Retinal pigment epithelial cell (primary cell): Measurements from ENCODE around the gene TMEM63B.

Source experiments
- DNase-seq: peaks from one replicate; pipeline ENCODE4 v3.0.0-alpha.2; 2010; ENCODE audit warnings: low read depth
- H3K4me3 ChIP-seq: 2 replicates; pipeline ENCODE4 v1.5.1; 2011; ENCODE audit warnings: mild to moderate bottlenecking, low read length, control low read depth, moderate library complexity
- CTCF ChIP-seq: conservative IDR thresholded peaks from 2 replicates; pipeline ENCODE4 v1.5.1; 2011; ENCODE audit warnings: low read depth, low read length, control low read depth, inconsistent platforms

Gene TMEM63B

DNA sequence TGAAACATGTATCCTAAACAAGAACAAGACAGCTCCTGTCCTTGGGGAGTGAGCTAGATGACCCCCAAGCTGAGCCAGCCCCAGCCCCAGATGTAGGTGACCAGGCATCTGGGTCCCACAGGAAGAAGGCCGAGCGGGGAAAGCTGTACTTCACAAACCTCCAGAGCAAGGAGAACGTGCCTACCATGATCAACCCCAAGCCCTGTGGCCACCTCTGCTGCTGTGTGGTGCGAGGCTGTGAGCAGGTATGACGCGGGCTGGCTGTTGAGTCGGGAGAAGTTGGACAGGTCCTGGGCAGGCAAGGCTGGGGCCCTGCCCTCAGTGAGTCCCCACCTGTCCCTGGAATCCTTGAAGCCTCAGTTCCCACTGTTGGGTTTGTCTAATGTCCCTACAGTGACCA, 19.9 kb downstream of the TMEM63B start:
- DNase-seq = no peak
- no peak for TF ChIP-seq CTCF
- H3K4me3 ChIP-seq = no peak overlapping the region

DNA sequence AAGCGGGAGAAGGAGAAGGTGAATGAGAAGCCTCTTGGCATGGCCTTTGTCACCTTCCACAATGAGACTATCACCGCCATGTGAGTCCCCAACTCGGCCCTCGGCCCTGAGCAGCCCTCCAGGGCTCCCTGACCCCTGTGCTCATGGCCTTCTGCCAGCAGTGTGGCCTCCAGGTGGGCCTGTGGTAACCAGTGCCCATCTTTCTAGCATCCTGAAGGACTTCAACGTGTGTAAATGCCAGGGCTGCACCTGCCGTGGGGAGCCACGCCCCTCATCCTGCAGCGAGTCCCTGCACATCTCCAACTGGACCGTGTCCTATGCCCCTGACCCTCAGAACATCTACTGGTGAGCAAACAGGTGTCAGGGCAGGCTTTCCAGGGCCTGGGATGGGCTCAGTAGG, 21.0 kb downstream of the TMEM63B start:
- TF ChIP-seq CTCF = no peak
- no peak overlapping the region for H3K4me3 ChIP-seq
- DNase-seq = no peak

DNA sequence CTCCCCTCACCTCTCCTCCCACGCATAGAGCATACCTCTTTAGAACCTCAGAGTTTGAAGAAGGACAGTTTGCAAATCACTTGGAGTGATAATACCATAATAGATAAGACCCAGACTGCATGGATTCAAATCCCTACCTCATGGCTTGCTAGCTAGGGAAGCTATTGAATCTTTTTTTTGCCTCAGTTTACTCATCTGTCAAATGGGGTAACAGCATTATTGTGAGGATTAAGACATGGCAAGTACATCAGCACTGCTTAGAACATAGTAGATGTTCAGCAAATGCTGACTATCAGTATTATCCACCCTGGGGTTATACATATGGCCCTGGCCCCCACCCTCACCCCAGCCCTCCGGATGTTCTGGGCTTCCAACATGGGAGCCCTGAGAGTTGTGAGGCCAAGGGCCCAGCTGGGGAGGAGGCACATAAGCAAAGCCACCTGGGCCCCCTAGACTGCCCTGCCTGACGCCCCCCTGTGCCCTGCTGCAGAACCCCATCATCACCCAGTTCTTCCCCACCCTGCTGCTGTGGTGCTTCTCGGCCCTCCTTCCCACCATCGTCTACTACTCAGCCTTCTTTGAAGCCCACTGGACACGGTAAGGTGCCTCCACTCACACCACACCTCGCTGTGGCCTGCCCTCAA, 22.1 kb downstream of the TMEM63B start:
- TF ChIP-seq CTCF = no peak
- DNase-seq = no peak
- H3K4me3 ChIP-seq = no peak overlapping the region

GRCh38 chr6:44150317-44150917, 23.1 kb downstream of the TMEM63B start:
- no peak for DNase-seq
- H3K4me3 ChIP-seq = no peak overlapping the region
- no peak for TF ChIP-seq CTCF

GRCh38 chr6:44151348-44152108, 24.2 kb downstream of the TMEM63B start:
- H3K4me3 ChIP-seq = no peak overlapping the region
- no peak for DNase-seq
- TF ChIP-seq CTCF = peak; percentile 91

GRCh38 chr6:44152109-44152461, 24.7 kb downstream of the TMEM63B start:
- no peak for TF ChIP-seq CTCF
- no peak for DNase-seq
- H3K4me3 ChIP-seq = no peak overlapping the region

DNA sequence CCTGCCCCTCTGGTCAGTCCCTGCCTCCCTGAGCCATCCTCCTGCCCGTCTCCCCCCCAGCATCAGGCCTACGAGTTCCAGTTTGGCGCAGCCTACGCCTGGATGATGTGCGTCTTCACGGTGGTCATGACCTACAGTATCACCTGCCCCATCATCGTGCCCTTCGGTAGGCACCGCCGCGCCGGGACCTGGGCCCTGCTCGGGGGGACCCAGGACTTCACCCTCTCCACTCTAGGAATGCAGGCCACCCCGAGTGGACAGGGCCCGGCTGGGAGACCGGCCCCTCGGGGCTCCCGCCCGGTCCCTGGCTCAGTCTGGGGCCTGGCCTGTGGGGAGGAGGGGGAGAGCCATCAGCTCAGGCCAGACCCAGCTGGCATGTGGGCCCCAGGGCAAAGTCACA, 25.2 kb downstream of the TMEM63B start:
- H3K4me3 ChIP-seq = no peak overlapping the region
- TF ChIP-seq CTCF = no peak
- DNase-seq = no peak
